Measurements from ENCODE around the gene FBLN1. TPM values are rescaled to one million over a fixed set of nuclear protein-coding genes. Genes with fewer than 3 reads are reported as not detected.

FBLN1 gene
- total RNA-seq, 1 experiment from 2014 or later = 21.0 TPM

- H3K4me3 ChIP-seq = no peak overlapping the region
Observed at GRCh38 chr22:45470871-45471270, 31.8 kb upstream of the FBLN1 start.

GRCh38 chr22:45472426-45472825 lies 30.3 kb upstream of the FBLN1 start:
- DNase-seq = no peak
- no peak overlapping the region for H3K4me3 ChIP-seq
- H3K36me3 ChIP-seq = no peaks in the 10 kb centered on the region
- peaks cover 8% of the 10 kb centered on the region; the same call in 1 of the 2 replicates for H3K4me1 ChIP-seq
- H3K9me3 ChIP-seq (replicated peaks) = no peaks in the 10 kb centered on the region
- H3K27ac ChIP-seq = no peak overlapping the region
- no peaks in the 10 kb centered on the region for H3K27me3 ChIP-seq

More at GRCh38 chr22:45470871-45471270, 31.8 kb upstream of the FBLN1 start:
- Histone ChIP-seq H3K4me1 (peaks cover 8% of the 10 kb centered on the region; the same call in 1 of the 2 replicates), H3K27me3 (no peaks in the 10 kb centered on the region), H3K36me3 (no peaks in the 10 kb centered on the region), H3K27ac (no peak overlapping the region), H3K9me3 (replicated peaks) (no peaks in the 10 kb centered on the region)
- DNase-seq = no peak

GRCh38 chr22:45473626-45474237 lies 29.0 kb upstream of the FBLN1 start:
- Histone ChIP-seq H3K27ac (no peak overlapping the region), H3K4me3 (no peak overlapping the region), H3K27me3 (no peaks in the 10 kb centered on the region), H3K9me3 (replicated peaks) (no peaks in the 10 kb centered on the region), H3K4me1 (peaks cover 8% of the 10 kb centered on the region; the same call in 1 of the 2 replicates), H3K36me3 (no peaks in the 10 kb centered on the region)
- DNase-seq = no peak

GRCh38 chr22:45475063-45475747 lies 27.5 kb upstream of the FBLN1 start:
- H3K27ac ChIP-seq = no peak overlapping the region
- no peaks in the 10 kb centered on the region for H3K36me3 ChIP-seq
- H3K4me3 ChIP-seq = no peak overlapping the region
- DNase-seq = peak; percentile 26 to 42
- H3K27me3 ChIP-seq = no peaks in the 10 kb centered on the region
- H3K4me1 ChIP-seq = peaks cover under 1% of the 10 kb centered on the region; the same call in 1 of the 2 replicates
- H3K9me3 ChIP-seq (replicated peaks) = no peaks in the 10 kb centered on the region

GRCh38 chr22:45475851-45476514 lies 26.7 kb upstream of the FBLN1 start:
- Histone ChIP-seq H3K27ac (no peak overlapping the region), H3K27me3 (no peaks in the 10 kb centered on the region), H3K4me3 (no peak overlapping the region), H3K36me3 (no peaks in the 10 kb centered on the region), H3K4me1 (no peaks in the 10 kb centered on the region), H3K9me3 (replicated peaks) (no peaks in the 10 kb centered on the region)
- DNase-seq = no peak

DNA sequence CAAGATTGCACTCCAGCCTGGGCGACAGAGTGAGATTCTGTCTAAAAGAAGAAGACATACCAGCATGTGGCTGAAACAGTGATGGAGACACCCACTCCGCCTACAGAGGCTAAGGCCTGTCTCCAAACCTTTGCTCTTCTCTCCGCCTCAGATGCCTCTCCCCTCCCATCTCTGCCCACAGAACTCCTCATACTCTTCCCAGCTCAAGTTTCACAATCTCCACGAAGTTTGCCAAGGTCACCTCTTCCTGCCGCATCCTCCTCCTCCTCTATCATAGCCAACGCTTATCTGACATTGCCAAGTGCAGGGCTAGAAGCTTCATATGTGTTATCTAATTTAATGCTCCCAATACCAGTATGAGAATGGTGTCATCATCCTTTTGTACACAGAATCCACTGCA lies 25.9 kb upstream of the FBLN1 start:
- Histone ChIP-seq H3K4me1 (no peaks in the 10 kb centered on the region), H3K27ac (no peak overlapping the region), H3K9me3 (replicated peaks) (no peaks in the 10 kb centered on the region), H3K27me3 (no peaks in the 10 kb centered on the region), H3K36me3 (no peaks in the 10 kb centered on the region), H3K4me3 (no peak overlapping the region)
- DNase-seq = no peak

DNA sequence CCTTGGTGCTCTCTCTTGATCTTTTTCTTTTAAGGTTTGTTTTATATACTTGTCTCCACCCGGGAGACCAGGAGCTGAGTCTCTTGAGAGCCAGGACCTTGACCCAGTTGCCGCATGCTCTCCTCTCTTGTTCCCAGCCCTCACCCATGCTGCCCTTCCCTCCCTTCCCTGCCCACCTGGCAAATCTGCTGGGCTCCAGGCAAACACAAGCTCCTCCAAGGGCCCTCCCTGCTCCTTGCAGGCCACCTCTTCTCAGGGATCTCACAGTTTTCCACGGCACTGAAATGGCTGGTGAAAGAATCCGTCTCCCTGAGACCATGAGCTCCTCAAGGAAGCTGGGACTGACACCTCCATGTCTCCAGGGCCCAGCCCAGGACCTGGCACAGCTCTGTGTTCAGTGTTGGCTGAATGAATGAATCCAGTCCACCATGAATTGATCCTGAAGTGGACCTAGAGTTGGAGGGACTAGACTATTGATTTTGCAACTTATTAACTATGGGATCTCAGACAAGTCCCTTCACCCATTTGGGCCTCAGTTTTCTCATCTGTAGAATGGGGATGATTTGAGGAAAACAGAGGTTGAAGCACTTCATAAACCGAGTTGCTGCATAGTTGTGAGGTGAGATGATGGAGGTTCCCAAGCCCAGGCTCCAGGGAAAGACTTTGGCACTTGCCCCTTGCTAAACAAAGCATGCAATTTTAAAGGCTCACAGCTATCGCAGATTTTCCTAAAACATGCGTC lies 25.1 kb upstream of the FBLN1 start:
- Histone ChIP-seq H3K36me3 (no peaks in the 10 kb centered on the region), H3K27ac (no peak overlapping the region), H3K27me3 (no peaks in the 10 kb centered on the region), H3K4me3 (no peak overlapping the region), H3K9me3 (replicated peaks) (no peaks in the 10 kb centered on the region), H3K4me1 (no peaks in the 10 kb centered on the region)
- no peak for DNase-seq

DNA sequence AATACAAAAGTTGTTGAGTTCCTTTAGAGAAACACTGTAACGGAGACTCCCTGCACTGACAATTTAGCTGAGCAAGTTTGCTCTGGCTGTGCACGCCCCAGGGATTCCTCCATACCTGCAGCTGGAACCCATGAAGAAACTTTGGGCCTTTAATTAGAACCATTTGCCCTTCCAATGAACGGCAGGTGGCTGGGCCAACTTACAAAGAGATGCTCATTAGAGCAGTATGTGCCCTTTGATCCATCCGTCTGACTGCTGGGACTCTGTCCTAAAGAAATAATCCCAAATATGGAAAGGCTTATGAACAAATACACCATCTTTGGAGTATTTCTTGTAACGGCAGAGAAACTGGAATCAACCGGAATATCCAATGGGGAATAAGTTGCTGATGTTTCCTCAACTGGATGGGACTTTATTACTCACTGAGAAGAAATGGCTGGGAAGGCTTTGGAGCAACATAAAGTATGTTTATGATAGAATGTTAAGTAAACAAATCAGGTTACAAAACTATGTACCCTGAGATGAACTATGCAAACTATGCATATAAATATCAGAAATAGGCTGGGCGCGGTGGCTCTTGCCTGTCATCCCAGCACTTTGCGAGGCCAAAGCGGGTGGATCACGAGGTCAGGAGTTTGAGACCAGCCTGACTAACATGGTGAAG lies 24.4 kb upstream of the FBLN1 start:
- Histone ChIP-seq H3K4me3 (no peak overlapping the region), H3K4me1 (no peaks in the 10 kb centered on the region), H3K9me3 (replicated peaks) (no peaks in the 10 kb centered on the region), H3K27ac (no peak overlapping the region), H3K36me3 (no peaks in the 10 kb centered on the region), H3K27me3 (no peaks in the 10 kb centered on the region)
- DNase-seq = no peak

- no peak overlapping the region for H3K4me3 ChIP-seq
- no peak for DNase-seq
- no peak overlapping the region for H3K27ac ChIP-seq
- H3K27me3 ChIP-seq = no peaks in the 10 kb centered on the region
- H3K36me3 ChIP-seq = no peaks in the 10 kb centered on the region
- H3K9me3 ChIP-seq (replicated peaks) = no peaks in the 10 kb centered on the region
- H3K4me1 ChIP-seq = no peaks in the 10 kb centered on the region
Observed at GRCh38 chr22:45480717-45481116, 22.0 kb upstream of the FBLN1 start.

DNA sequence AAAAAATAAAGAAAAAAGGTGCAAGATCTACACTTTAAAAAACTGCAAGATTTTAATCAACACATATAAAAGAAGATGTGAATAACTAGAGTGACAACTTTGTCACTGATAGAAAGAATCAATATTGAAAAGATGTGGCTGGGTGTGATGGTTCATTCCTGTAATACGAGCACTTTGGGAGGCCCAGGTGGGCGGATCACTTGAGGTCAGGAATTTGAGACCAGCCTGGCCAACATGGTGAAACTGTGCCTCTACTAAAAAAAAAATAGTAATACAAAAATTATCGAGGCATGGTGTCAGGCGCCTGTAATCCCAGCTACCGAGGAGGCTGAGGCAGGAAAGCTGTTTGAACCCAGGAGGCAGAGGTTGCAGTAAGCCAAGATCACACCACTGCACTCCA lies 21.0 kb upstream of the FBLN1 start:
- Histone ChIP-seq H3K4me1 (no peaks in the 10 kb centered on the region), H3K4me3 (no peak overlapping the region), H3K36me3 (no peaks in the 10 kb centered on the region), H3K27ac (no peak overlapping the region), H3K9me3 (replicated peaks) (no peaks in the 10 kb centered on the region), H3K27me3 (no peaks in the 10 kb centered on the region)
- DNase-seq = no peak

DNA sequence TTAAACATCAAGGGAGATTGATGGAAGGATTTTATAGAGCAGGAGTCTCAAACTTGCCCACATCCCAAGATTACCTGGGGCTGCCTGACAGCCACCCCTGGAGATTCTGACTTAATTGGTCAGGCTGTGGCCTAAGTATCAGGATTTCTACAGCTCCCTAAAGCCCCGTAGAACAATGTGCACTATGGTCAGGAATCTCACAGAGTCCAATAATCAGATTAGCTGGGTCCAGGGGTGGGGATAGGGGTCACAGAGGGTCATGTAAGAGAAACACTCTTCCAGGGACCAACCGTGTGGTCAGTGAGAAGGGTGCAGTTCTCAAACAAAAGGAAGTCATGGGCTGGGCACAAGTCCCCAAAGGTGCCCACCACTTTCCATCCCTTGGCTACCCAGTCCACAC lies 20.5 kb upstream of the FBLN1 start:
- Histone ChIP-seq H3K9me3 (replicated peaks) (no peaks in the 10 kb centered on the region), H3K27ac (no peak overlapping the region), H3K27me3 (no peaks in the 10 kb centered on the region), H3K4me3 (no peak overlapping the region), H3K4me1 (no peaks in the 10 kb centered on the region), H3K36me3 (no peaks in the 10 kb centered on the region)
- DNase-seq = no peak

DNA sequence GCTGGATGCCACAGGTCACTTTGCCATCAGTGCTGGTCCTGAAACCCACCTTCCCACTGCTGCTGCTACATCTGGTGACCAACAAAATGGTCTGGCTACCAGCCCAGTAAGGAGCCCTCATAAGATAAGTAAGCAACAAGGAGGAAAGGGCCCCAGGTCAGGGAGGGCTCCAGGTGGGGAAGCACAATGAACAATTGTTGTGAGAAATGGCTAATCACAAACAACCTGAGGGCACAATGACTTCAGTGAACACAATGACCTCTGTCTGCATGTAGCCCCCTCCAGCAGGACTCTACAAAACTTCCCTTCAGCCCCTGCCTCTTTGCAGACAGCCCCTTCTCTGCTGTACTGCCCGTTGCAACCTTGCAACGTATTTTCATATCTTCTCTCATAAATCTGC lies 19.4 kb upstream of the FBLN1 start:
- no peak overlapping the region for H3K27ac ChIP-seq
- no peaks in the 10 kb centered on the region for H3K27me3 ChIP-seq
- no peak for DNase-seq
- H3K36me3 ChIP-seq = no peaks in the 10 kb centered on the region
- no peak overlapping the region for H3K4me3 ChIP-seq
- H3K4me1 ChIP-seq = no peaks in the 10 kb centered on the region
- H3K9me3 ChIP-seq (replicated peaks) = no peaks in the 10 kb centered on the region

DNA sequence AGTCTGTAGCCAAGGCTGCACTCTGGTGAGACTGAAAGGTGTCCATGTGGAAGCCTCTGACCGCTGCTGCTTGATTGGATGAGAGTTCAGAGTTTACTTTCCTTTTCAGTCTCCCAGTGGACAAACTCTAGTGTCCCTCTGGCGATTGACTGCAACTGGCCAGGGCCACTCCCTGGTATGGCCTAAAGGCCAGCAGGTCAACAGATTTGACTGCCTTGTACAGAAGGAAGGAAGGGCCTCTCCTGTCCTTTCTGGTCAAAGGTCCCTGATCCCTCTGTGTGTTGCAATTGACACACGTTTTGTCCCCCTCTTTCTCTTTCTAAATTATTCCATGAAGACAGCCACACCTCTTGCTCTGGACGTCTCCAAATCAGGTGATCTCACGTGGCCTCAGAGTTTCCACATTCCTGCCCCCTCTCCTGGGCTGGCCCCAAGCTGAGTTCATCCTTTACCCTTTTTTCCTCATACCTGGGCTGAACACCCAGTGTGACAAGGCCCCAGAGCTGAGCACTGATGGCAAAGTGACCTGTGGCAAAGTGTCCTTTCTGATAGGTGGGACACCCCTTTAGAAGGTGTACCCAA lies 18.7 kb upstream of the FBLN1 start:
- H3K27me3 ChIP-seq = no peaks in the 10 kb centered on the region
- no peak for DNase-seq
- no peaks in the 10 kb centered on the region for H3K4me1 ChIP-seq
- no peaks in the 10 kb centered on the region for H3K36me3 ChIP-seq
- no peak overlapping the region for H3K4me3 ChIP-seq
- 0 out of 2 replicates have a peak, but pooled peaks cover 6% of the 10 kb centered on the region for H3K9me3 ChIP-seq (replicated peaks)
- no peak overlapping the region for H3K27ac ChIP-seq

DNA sequence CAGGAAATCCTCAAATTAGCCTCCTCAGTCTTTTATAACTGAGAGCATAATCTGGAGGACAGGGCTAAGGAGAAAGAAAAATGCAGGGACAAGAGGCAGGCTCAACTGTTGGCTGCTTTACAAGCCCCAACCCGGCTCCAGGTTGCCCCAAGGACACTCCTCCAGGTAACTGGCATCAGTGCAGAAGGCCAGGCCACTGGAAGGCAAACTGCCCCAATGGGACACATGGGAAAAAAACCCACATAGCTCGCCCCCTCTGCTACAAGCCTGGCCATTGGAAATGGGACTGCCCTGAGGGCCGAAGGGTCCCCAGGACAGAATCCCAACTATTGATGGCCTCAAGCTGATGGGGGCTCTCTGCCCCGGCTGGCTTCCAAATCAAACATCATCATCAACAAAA lies 17.9 kb upstream of the FBLN1 start:
- no peak overlapping the region for H3K27ac ChIP-seq
- no peak overlapping the region for H3K4me3 ChIP-seq
- H3K4me1 ChIP-seq = no peaks in the 10 kb centered on the region
- DNase-seq = no peak
- 0 out of 2 replicates have a peak, but pooled peaks cover 6% of the 10 kb centered on the region for H3K9me3 ChIP-seq (replicated peaks)
- no peaks in the 10 kb centered on the region for H3K27me3 ChIP-seq
- no peaks in the 10 kb centered on the region for H3K36me3 ChIP-seq
